NCI-H524 treated with DMSO at 0.1 percent for 48 hours (cell line): ENCODE measurements around the gene MYMK.

Source experiments
- DNase-seq: peaks from one replicate; lab custom pipeline; 2025; lab: John Stamatoyannopoulos, UW

Gene MYMK

GRCh38 chr9:133505186-133505830, 19.5 kb downstream of the MYMK start:
- no peak for DNase-seq

DNA sequence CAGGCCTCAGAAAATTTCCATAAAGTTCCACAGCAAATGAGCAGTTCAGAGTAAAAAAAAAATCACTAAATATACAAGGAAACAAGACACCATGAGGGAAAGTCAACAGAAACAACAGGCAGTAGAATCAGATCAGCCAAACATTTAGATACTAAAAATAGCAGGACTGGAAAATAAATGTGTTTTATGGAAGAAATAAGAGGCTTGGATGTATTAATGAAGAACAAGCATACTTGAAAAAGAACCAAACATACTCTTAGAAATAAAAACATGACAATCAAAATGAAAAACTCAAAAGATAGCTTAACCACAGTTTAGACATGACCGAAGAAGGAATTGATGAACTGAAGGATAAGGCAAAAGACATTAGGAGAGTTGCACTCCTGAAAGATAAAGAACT, 22.6 kb downstream of the MYMK start:
- no peak for DNase-seq

GRCh38 chr9:133499892-133500270, 24.9 kb downstream of the MYMK start:
- DNase-seq, result no peak

- DNase-seq, result no peak
These were observed 25.4 kb downstream of the MYMK start for GRCh38 chr9:133499132-133499891.

DNA sequence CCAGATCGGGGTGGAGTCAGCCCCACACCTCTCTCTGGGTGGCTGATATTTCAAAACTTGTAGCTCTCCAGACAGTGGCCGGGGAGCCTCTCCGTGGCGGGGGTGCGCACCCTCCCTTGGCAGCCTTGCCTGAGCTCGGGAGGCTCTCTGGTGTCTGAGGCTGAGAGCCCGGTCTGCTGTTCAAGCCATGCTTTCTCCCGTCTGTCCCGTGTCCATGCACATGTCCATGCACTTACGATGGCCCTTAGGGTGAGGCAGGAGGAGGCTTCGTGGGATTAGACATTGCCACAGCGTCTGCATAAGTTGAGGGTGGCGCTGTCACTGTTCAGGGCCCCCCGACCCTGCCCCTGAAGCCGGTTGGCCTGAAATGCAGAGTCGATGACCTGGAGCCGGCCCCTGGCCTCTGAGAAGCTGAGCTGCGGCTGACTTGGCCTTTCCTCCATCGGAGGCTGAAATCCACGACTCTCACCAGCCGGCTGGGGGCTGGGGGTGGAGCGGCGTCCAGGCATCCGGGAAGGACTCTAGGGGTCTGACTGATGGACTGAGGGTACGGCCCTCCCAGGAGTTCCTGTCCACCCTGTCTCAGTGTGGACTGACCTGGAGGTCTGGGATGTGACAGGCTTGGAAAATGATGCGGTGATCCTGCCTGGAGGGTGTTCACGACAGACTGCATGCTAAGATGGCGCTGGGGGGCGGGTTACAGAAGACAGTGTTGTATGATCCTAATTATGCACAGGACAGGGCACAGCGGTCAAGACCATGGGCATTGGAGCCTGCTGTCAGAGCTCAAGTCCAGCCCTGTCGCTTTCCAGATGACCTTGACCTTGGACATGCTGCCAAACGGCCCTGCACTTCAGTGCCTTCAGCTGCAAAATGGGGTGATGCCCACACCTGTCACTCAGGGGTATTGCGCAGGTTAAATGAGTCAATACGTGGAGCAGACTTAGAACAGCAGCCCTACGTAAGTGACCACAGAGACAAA, 27.6 kb downstream of the MYMK start:
- no peak for DNase-seq

DNA sequence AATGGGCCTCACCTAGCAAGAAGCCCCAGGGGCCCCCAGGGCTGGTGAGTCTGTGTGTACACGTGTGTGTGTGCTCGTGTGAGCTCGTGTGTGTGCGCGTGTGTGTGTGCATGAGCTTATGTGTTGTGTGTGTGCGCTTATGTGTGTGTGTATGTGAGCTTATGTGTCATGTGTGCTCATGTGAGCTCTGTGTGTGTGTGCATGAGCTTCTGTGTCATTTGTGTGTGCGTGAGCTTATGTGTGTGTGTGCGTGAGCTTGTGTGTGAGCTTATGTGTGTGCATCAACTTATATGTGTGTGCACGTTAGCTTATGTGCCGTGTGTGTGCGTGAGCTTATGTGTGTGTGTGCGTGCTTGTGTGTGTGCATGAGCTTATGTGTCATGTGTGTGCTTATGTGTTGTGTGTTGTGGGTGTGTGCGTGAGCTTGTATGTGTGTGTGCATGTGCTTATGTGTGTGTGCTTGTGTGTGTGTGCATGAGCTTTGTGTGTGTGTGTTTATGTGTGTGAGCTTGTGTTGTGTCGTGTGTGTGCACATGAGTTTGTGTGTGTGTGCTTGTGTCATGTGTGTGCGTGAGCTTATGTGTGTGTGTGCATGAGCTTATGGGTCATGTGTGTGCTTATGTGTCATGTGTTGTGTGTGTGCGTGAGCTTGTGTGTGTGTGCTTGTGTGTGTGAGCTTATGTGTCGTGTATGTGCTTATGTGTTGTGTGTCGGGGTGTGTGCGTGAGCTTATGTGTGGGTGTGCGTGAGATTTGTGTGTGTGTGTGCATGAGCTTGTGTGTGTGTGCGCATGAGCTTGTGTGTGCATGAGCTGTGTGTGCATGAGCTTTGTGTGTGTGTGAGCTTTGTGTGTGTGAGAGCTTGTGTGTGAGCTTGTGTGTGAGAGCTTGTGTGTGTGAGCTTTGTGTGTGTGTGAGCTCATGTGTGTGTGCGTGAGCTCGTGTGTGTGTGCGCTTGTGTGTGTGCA, 29.1 kb downstream of the MYMK start:
- DNase-seq, result no peak

DNA sequence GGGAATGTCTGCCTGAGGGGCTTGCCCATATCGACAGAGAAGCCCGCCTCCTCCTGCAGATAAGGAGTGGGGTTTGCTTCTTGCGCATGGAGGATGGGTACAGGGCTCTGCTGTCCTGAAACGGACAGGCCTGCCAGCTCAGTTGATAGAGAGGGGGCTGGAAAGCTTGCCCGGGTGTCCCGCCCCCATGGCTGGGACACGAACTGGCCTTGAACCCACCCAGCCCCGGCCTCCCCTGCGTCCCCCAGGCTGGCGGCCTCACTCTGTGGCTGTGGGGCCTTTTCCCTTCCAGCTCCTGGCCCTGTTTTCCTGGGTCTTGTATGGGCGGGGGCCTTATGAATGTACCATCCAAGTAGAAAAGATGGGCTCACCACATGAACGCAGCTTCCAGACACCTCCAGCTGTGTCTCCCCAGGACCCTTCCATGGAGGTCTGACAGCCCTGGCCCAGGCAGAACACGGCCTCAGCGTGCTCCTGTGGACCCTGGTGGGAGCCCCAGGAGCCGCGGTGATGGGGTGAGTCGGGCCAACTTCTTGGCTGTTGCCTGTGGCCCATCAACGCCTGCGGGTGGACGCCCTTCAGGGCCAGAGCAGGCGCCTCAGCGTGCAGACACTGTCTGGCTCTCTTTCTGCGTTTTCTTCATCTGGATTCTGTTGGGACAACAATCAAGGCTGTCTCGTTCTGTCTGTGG, 30.0 kb downstream of the MYMK start:
- DNase-seq, result no peak

DNA sequence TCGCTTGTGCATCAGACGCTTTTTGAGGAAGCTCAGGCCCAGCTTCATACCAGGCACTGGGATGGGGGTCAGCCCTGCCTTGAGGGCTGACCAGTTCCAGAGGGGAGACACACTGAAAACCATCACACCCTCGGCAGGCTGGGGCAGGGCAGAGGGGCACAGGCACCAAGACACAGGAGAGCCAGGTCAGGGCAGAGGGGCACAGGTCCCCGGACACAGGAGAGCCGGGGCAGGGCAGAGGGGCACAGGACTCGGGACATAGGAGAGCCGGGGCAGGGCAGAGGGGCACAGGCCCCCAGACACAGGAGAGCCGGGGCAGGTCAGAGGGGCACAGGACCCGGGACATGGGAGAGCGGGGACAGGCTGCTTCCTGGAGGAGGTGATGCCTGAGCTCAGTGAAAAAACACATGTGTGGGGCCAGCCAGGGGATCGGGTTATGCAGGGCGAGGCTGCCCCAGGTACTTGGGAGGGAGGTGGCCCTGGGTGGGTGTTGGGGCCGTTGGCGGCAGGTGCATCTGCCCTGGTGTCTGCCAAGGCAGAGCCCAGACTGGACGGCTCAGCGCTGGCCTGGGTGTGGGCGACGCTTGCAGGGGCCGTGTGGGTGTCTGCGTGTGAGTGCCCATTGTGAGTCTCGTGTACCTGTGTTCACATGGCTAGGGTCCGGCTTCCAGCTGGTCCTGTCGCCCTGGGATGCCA, 30.8 kb downstream of the MYMK start:
- DNase-seq, result no peak

- DNase-seq, result no peak
These were observed 31.3 kb downstream of the MYMK start for GRCh38 chr9:133493428-133493827.

- no peak for DNase-seq
These were observed 32.4 kb downstream of the MYMK start for GRCh38 chr9:133492061-133493021.

- no peak for DNase-seq
These were observed 33.2 kb downstream of the MYMK start for GRCh38 chr9:133491656-133491925.

- no peak for DNase-seq
These were observed 33.7 kb downstream of the MYMK start for GRCh38 chr9:133490865-133491655.

DNA sequence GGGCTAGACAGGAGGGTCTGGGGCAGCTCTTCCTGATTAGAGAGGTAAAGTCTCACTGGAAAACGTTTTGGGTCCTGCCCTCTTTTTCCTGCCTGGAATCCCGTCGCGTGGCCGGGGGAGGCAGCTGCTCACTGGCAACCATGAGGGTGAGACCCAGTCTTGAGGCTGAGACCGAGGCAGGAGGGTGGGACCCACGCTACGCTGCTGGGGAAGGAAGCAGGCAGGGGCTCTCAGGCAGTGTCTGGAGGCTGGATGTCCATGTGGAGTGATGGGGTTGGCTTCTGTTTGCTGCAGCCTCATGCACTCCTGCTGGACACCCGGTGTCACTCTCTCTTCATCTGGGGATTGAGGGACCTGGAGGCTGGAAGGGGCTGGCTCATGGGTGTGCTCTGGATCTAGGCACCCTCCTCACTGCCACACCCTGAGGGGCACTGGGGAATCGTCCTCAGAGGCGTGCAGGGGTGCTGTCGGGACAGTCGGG, 34.5 kb downstream of the MYMK start:
- no peak for DNase-seq

DNA sequence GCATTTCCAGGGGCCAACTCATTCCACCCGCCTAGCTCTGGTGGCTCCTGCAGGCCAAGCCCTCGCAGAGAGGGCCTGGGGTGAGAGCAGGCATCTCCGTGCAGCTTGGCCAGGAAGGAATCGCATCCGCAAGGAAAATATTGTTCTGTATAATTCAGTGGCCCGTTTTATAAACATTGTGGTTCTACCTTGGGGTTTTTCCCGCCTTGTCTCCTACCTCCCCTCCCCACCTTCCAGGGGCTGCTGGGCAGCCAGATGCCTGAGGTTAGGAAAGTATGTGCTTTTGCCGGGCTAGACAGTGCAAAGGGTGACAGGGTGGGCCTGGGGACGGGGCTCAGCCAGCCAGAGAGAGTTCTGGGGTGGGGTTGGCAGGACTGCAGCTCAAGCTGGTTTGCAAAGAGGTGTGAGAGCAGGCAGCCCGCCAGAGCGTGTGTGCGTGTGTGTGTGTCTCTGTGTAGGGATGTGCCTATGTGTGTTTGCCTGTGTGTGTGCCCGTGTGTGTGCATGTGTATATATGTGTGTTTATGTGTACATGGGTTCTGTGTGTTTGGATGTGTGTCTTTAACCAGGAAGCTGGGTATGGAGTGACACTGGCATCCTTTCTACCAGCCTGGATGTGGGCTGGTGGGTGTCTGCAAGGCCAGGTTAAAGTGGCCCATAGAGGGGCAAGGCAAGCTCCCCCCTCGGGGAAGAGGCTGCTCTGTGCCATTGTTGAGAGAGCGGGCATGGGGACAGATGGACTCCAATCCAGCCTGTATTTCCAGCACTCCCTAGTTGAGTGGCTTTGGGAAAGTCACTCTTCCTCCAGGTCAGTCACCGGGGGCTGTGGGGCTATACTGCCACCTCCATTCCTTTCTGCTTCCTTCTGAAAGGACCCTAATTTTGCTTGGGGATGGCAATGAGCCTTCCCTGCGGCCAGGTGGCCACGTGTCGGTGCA, 35.2 kb downstream of the MYMK start:
- no peak for DNase-seq

GRCh38 chr9:133488686-133489252, 36.0 kb downstream of the MYMK start:
- DNase-seq, result no peak

DNA sequence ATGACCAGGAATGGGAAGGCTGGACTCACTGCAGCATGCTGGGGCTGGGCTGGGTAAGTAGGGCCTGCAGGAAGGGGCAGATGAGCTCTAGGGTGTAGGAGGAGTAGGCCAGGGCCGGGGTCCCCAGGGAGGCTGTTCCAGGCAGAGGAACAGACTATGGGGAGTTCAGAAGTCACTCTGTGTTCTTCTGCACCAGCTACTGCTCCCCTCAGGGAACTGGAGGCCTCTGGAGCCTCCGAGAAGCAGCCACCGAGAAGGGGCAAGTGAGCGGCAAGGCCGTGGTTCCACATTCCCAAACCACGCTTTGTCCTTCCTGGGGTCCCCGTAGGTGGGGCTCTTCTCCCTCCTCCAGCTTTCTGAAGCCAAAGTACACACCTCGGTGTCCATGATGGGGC, 37.4 kb downstream of the MYMK start:
- DNase-seq, result no peak
